HL-60/S4 (cell line): ENCODE data around the gene CLSTN2.

Experiments used
- in situ Hi-C: fragments of 300-500 bp; cut with MboI; formaldehyde crosslinking; loops from 2 replicates; pipeline ENCODE4 v1.14.3; 2022; ENCODE audit warnings: low sequenced_read_pairs

CLSTN2 gene

DNA sequence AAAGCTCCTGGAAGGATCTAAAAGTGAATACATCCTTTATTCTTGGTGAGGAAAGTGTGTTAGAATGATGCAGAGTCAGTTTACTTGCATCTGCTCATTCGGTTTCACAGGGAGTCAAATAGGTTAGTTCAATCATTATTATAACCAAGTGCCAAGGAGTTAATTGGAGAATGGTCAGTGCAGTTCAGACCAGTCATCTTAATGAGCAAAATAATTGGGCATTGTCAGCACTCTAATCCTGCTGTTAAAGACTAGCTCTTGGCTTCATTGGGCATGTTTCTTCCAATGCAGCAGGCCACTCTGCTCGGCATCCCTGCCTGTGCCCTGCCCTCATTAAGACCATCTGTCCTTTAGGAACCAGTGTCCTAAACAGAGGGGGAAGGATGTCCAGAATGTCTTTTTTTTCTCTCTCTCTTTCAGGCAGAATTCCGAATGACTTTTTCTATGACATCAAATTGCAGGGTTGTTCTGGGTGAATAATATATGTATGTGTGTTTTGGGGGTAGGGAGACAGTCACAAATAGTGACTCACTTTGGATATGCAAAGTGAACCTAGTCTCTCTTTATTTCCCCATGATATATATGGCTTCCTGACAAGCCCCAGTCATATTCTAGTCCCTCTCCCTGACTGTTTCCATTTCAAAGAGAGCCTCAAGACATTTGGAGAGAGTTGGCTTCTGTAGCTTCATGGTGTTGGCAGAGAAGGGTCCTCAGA is 537.5 kb downstream of the CLSTN2 start:
- in situ Hi-C loops = no loop called here

DNA sequence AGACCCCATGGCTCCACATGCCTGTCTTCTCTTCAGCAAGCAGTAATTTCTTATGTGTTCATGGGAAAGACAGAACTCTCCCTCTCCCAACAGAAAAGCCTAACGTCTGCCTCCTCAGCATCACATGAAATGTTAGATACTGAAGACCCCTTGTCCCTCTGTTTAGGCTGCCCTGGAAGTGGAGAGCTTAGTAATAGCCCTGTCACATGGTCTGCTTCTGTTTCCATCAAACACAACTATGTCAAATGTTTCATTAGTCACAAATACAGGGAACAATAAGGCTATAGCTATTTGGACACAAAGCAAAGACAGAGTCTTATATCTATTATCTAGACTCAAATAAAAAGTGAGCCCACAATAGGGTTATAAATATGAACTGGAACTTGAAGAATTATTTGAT is 552.6 kb downstream of the CLSTN2 start:
- in situ Hi-C loops = no loop called here

- in situ Hi-C loops = no loop called here
These were observed 558.3 kb downstream of the CLSTN2 start for GRCh38 chr3:140493271-140493670.

DNA sequence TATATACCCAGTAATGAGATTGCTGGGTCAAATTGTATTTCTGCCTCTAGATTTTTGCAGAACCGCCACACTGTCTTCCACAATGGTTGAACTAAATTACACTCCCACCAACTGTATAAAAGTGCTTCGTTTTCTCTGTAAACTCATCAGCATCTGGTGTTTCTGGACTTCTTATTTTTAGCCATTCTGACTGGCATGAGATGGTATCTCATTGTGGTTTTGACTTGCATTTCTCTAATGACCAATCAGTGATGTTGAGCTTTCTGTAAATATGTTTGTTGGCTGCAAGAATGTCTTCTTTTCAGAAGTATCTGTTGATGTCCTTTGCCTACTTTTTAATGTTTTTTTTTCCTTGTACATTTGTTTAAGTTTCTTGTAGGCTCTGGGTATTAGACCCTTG is 560.0 kb downstream of the CLSTN2 start:
- in situ Hi-C loops = no loop called here

GRCh38 chr3:140497331-140497730 is 562.3 kb downstream of the CLSTN2 start:
- in situ Hi-C loops = no loop called here

DNA sequence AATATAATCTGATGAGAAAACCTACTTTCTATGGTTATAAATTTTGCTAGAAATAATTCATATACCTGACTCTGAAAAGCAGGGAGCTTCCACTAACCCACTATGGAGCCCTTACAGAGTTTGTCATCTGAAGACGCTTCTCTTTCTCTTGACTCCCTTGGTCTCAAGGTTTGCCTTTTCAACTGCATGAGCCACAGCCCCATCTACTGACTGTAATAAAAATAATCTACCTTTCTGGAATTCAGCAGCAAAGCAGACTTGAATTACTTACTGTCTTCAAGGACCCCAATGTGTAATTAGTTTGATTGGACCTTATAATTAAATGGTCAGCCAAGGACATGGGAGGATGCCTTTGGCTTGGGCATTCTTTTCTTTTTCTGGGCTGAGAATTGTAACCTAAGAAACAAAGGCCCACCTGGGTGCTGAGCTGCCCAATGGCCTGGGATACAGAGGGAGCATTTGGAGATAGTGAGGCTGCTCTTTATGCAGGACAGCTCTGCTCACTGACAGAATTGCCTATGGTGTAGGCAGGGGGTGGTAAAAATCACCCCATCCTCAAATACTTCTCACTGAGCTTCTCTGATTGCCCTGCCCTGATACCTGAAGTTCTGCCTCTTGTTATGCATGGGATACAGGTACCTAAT is 564.3 kb downstream of the CLSTN2 start:
- in situ Hi-C loops = no loop called here

GRCh38 chr3:140500473-140500872 is 565.5 kb downstream of the CLSTN2 start:
- in situ Hi-C loops = no loop called here

GRCh38 chr3:140501061-140501769 is 566.2 kb downstream of the CLSTN2 start:
- in situ Hi-C loops = no loop called here

GRCh38 chr3:140501770-140502364 is 566.9 kb downstream of the CLSTN2 start:
- in situ Hi-C loops = no loop called here

- in situ Hi-C loops = no loop called here
These were observed 570.2 kb downstream of the CLSTN2 start for GRCh38 chr3:140505213-140505612.

DNA sequence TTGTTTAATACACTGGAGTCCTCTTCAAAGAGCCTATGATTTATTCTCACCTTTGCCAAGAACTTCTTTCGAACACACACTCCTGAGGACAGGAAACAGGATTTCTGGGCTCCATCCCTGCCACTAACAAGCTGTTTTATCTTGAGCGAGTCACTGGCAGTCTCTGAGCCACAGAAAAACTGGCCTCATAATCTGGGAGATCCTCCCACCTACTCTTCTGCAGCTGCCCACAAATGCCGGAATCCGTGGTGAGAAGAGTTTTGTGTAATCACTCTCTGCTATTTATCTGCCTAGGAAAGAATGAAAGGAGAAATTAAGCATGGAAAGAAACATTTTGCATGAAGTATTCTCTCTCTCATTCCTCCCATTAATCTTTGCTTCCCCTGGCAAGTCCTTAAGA is 570.9 kb downstream of the CLSTN2 start:
- in situ Hi-C loops = no loop called here

- in situ Hi-C loops = no loop called here
These were observed 573.6 kb downstream of the CLSTN2 start for GRCh38 chr3:140508550-140508949.

- in situ Hi-C loops = no loop called here
These were observed 574.5 kb downstream of the CLSTN2 start for GRCh38 chr3:140509534-140509933.

DNA sequence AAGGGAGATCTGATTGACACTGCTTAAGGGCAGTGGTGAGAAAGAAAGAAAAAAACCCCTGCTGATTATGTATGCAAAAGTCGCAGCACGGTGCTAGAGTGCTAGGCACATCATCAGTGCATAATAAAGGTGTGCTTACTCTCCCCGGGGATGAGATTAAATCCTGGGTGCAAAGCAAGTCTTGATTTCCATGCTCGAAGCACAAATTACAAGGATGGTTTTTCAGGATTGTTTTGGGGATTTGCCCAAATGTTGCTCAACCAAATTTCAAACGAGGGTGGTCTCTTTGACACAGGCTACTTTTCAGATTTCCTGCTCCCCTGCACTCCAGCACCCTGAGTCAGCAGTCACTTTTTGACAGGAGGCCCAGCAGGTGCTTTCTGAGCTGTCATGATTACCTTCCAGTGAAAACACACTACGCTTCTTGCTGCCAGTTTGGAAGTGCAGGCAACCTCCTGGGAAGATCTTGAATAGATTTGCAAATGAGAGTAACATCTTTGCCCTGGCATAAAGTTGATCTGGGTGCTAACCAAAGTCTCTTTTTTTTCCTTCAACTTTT is 575.4 kb downstream of the CLSTN2 start:
- in situ Hi-C loops = no loop called here

DNA sequence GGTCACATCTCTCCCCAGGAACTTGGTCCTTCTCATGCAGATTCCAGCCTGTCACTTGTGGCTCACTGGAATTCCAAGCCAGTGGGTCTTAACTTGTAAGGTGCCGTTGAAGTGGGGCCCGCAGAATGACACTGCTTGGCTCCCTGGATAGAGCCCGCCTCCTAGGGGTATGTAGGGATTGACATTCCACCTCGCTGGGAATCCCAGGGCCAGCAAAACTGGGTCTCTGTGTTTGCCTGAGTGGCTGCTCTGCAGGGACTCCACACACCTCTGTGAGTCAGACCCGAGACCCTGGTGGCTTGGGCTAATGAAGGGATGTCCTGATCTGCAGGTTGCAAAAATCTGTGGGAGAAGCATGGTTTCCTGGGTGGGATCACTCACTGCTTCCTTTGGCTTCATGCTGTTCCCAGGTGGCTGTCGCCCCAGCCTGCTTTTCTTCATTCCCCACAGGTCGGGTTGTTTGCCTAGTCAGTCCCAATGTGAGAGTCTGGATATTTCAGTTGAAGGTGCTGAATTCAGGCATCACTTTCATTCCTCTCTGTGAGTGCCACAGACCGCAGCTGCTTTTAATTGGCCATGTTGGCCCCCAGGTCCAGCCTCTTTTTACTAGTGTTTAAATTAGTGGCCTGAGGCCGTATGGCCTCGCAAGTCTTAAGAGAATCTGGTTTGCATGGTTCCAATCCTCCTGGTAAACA is 586.9 kb downstream of the CLSTN2 start:
- in situ Hi-C loops = no loop called here

DNA sequence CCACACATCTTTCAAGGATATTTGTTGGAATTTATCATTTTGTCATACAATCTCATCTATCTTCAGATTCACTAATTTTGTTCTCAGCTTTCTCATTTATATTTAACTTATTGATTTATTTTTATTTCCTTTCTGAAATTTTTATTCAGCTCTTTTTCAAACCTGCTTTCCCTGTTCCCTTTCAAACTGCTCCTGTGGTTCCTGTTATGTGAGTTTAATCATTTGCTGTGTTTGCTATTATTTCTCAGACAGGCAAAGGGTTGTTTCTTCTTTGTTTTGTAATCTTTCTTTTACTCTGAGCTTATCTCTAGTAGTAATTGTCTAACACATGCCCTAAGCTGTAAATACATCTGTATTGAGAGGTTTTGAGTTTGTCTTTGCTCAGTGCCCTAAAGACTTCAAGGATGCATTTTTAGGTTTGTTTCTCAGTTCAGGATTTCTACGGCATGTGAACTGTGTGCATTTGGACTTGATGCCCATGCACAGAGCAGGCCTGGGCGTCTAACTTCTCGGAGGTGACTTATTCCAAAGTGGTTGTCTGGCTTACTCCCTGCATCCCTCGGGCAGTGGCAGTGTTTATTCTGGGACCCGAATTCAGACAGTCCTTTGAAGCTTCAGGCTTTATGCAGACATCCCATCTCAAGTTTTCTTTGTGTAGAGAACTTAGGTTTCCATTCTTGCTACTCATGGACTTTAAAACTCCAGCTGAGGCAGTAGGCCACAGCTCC is 587.8 kb downstream of the CLSTN2 start:
- in situ Hi-C loops = no loop called here

DNA sequence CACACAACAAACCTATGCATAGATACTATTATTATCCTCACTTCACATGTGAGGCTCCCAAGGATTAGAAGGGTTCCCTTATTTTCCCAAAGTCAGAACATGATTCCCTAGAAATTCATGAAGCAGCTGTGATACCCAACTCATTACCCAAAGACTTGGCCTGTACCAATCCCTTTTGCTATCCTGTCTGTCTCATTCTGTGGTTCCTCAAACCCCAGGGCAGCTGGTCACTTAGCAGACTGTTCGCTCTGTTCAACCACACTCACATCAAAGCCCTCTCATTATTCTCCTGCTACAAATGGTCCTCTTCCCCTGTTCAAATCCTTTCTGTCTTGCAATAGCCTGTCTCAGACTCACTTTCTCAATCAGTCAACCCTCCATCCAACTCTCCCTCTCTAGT is 588.6 kb downstream of the CLSTN2 start:
- in situ Hi-C loops = no loop called here

GRCh38 chr3:140527156-140527555 is 592.2 kb downstream of the CLSTN2 start:
- in situ Hi-C loops = no loop called here

- in situ Hi-C loops = no loop called here
These were observed 594.1 kb downstream of the CLSTN2 start for GRCh38 chr3:140529096-140529495.

GRCh38 chr3:140529558-140529957 is 594.6 kb downstream of the CLSTN2 start:
- in situ Hi-C loops = no loop called here
